ENCODE data around the gene GAB2.
"Not testable (repeated sequence)": the region's sequence is repeated elsewhere in the genome, so short reads cannot be mapped to it uniquely, and the experiment has no call there.

Gene GAB2, protein sequence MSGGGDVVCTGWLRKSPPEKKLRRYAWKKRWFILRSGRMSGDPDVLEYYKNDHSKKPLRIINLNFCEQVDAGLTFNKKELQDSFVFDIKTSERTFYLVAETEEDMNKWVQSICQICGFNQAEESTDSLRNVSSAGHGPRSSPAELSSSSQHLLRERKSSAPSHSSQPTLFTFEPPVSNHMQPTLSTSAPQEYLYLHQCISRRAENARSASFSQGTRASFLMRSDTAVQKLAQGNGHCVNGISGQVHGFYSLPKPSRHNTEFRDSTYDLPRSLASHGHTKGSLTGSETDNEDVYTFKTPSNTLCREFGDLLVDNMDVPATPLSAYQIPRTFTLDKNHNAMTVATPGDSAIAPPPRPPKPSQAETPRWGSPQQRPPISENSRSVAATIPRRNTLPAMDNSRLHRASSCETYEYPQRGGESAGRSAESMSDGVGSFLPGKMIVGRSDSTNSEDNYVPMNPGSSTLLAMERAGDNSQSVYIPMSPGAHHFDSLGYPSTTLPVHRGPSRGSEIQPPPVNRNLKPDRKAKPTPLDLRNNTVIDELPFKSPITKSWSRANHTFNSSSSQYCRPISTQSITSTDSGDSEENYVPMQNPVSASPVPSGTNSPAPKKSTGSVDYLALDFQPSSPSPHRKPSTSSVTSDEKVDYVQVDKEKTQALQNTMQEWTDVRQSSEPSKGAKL

DNA sequence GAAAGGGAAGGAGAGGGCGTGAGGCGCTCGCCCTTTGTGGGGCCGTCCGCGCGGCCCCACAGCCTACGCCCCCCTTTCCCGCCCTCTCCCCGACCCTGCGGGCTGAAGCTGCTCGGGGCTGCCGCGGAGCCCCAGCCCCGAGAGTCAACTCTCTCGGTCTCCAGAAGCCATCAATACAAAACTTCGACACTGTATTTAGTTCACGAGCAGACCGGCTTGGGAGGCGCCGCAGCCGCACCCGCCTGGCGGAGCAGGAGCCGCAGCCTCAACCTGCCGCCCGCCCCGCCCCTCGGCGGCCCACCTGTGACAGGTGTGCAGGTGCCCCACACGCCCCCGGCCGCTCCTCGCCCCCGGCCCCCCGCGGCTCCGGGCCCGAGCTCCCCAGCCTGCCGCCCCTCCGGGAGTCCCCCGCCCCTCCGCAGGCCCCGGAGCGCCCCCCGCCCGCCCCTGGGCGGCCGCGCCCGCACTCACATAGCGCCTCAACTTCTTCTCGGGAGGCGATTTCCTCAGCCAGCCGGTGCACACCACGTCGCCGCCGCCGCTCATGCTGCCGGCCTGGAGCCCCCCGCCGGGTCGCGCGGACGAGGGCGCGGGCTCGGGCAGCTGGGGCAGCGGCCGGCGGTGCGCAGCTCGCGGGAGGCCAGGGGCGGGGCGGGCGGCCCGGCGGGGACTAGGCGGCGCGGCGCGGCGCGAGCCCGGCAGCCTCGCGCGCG lies at the start of gene GAB2:
TSS of gene GAB2 (minus strand) at position 646 of the 713 bp plus-strand sequence. CDS start at position 546, 100 bp downstream.
- no peaks in the 10 kb centered on the region for H3K36me3 Mint-ChIP-seq (ENCODE audit: low read depth)
- peak within 1 kb of the TSS; percentile 84 for H3K4me3 Mint-ChIP-seq
- DNase-seq, result no peak
- peaks cover 32% of the 10 kb centered on the region for H3K4me1 Mint-ChIP-seq (ENCODE audit: low read depth)
- peak within 1 kb of the TSS; percentile 81 for H3K27ac Mint-ChIP-seq
- H3K27me3 Mint-ChIP-seq, result peaks cover 48% of the 10 kb centered on the region
- H3K9me3 Mint-ChIP-seq, result no peaks in the 10 kb centered on the region

DNA sequence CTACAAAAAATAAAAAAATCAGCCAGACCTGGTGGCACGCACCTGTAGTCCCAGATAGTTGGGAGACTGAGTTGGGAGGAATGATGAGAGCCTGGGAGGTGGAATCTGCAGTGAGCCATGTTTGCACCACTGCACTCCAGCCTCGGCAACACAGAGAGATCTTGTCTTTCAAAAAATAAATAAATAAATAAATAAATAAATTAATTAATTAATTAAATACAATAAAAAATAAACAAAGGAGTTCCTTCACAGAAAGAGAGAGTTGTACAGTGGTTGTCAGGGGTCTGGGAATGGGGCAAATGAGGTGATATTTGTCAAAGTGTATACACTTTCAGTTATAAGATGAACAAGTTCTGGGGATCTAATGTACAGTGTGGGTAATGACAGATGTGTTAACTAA lies 49.8 kb upstream of the GAB2 start:
- Mint-ChIP-seq H3K27me3 (no peaks in the 10 kb centered on the region), H3K9me3 (no peaks in the 10 kb centered on the region), H3K4me3 (no peak overlapping the region), H3K36me3 (ENCODE audit: low read depth) (peaks cover 44% of the 10 kb centered on the region), H3K27ac (no peak overlapping the region), H3K4me1 (ENCODE audit: low read depth) (peaks cover 24% of the 10 kb centered on the region)
- DNase-seq, result no peak

DNA sequence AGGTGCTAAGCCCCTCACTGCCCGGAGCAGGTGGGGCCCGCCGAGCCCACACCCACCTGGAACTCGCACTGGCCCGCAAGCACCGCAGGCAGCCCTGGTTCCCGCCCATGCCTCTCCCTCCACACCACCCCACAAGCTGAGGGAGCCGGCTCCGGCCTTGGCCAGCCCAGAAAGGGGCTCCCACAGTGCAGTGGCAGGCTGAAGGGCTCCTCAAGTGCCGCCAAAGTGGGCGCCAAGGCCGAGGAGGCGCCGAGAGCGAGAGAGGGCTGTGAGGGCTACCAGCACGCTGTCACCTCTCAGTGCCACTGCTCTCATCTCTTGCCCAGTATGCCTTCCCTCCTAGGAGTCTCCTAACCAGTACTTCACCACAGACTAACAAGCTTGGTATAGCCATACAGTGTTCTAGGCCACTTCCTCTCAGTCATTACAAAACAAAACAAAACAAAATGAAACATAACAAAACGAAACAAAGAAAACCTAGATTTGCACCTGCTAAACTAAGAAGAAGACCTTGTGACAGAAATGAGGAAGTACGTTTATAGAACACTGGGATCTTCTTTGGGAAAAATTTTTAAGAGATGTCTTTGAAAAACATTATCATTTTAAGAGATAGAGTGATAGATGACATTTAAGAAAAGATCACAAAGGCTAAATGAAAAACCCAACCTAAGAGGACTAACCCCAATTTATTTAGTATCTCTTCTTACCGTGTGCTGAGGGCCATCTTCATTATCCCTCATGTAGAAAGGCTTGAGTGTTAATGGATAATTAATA lies 47.7 kb upstream of the GAB2 start:
- Mint-ChIP-seq H3K27me3 (no peaks in the 10 kb centered on the region), H3K9me3 (no peaks in the 10 kb centered on the region), H3K4me1 (ENCODE audit: low read depth) (peaks cover 27% of the 10 kb centered on the region), H3K27ac (peak overlapping the region; percentile 84), H3K4me3 (peak overlapping the region; percentile 34), H3K36me3 (ENCODE audit: low read depth) (peaks cover 53% of the 10 kb centered on the region)
- DNase-seq, result peak; percentile 47

DNA sequence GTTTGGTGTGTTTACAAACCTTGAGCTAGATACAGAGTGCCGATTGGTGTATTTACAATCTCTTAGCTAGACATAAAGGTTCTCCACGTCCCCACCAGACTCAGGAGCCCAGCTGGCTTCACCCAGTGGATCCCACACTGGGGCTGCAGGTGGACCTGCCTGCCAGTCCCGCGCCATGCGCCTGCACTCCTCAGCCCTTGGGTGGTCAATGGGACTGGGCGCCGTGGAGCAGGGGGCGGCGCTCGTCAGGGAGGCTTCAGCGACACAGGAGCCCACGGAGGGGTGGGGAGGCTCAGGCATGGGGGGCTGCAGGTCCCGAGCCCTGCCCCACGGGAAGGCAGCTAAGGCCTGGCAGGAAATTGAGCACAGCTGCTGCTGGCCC lies 47.2 kb upstream of the GAB2 start:
- DNase-seq, H3K4me3 Mint-ChIP-seq, H3K27me3 Mint-ChIP-seq, H3K9me3 Mint-ChIP-seq: not testable (repeated sequence)
- Mint-ChIP-seq H3K36me3 (ENCODE audit: low read depth) (peaks cover 58% of the 10 kb centered on the region), H3K27ac (peak overlapping the region; percentile 58), H3K4me1 (ENCODE audit: low read depth) (peaks cover 29% of the 10 kb centered on the region)

- no peak overlapping the region for H3K27ac Mint-ChIP-seq
- H3K4me3 Mint-ChIP-seq, result no peak overlapping the region
- H3K9me3 Mint-ChIP-seq, result no peaks in the 10 kb centered on the region
- H3K36me3 Mint-ChIP-seq (ENCODE audit: low read depth), result peaks cover 79% of the 10 kb centered on the region
- no peak for DNase-seq
- H3K4me1 Mint-ChIP-seq (ENCODE audit: low read depth), result peaks cover 22% of the 10 kb centered on the region
- no peaks in the 10 kb centered on the region for H3K27me3 Mint-ChIP-seq
Observed at GRCh38 chr11:78460471-78460870, 42.9 kb upstream of the GAB2 start.

GRCh38 chr11:78459738-78460137 lies 42.1 kb upstream of the GAB2 start:
- peaks cover 76% of the 10 kb centered on the region for H3K36me3 Mint-ChIP-seq (ENCODE audit: low read depth)
- H3K9me3 Mint-ChIP-seq, result no peaks in the 10 kb centered on the region
- peaks cover 17% of the 10 kb centered on the region for H3K4me1 Mint-ChIP-seq (ENCODE audit: low read depth)
- DNase-seq, result no peak
- H3K4me3 Mint-ChIP-seq, result no peak overlapping the region
- no peaks in the 10 kb centered on the region for H3K27me3 Mint-ChIP-seq
- no peak overlapping the region for H3K27ac Mint-ChIP-seq

DNA sequence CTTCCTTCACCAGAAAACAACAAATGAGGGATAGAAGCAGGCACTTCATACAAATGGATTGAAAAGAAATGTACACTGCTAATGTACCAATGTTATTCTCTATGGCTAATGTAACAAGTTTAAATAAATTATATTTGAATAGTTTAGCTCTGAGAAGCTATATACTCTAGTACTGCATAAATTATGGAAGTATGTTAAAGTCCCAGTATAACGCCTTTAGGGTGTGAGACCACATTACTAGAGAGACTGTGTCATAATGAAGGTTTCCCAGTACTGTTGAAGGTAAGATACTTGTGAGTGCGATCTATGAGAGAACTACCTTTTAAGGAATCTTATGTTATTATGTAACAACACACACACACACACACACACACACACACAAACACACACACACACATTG lies 39.8 kb upstream of the GAB2 start:
- Mint-ChIP-seq H3K4me3 (no peak overlapping the region), H3K9me3 (no peaks in the 10 kb centered on the region), H3K36me3 (ENCODE audit: low read depth) (peaks cover 70% of the 10 kb centered on the region), H3K4me1 (ENCODE audit: low read depth) (peaks cover 13% of the 10 kb centered on the region), H3K27ac (no peak overlapping the region), H3K27me3 (no peaks in the 10 kb centered on the region)
- DNase-seq, result no peak

- no peak for DNase-seq
- Mint-ChIP-seq H3K4me3 (no peak overlapping the region), H3K27me3 (no peaks in the 10 kb centered on the region), H3K4me1 (ENCODE audit: low read depth) (peaks cover 9% of the 10 kb centered on the region), H3K27ac (no peak overlapping the region), H3K36me3 (ENCODE audit: low read depth) (peaks cover 39% of the 10 kb centered on the region), H3K9me3 (no peaks in the 10 kb centered on the region)
Observed at GRCh38 chr11:78453140-78453935, 35.7 kb upstream of the GAB2 start.

DNA sequence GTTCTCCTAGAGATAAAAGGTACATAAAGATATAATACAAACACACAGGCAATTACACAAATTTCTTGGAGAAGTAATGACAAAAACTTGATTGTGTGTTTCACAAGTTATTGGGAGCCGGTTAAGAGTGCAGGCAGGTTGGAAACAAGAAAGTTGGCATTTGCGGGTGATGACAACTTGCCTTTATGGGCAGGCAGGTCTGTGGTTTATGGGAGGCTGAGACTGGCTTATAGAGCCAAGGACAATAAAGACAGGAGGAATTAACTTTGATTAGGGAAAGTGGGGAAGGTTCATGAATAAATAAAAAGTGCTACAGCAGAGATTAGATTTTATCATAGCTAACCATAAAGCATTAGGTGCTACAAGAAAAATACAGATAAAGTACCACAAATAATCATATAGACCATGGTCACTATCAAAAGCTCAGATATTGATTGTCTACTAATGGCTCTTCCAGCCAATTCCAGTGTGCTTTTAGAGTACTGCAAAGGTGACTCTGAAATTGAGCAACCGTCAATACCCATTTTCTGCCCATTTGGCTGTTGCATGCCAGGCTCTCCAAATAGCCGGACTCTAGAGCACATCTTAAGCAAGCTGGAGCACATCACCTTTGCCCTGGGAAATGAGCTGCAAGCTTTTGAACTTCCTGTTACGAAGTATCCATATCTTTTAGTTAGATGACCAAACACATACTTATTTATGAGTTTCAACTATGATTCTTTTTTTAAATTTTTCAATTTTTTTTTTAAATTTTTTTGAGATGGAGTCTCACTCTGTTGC lies 33.9 kb upstream of the GAB2 start:
- peaks cover 9% of the 10 kb centered on the region for H3K4me1 Mint-ChIP-seq (ENCODE audit: low read depth)

DNA sequence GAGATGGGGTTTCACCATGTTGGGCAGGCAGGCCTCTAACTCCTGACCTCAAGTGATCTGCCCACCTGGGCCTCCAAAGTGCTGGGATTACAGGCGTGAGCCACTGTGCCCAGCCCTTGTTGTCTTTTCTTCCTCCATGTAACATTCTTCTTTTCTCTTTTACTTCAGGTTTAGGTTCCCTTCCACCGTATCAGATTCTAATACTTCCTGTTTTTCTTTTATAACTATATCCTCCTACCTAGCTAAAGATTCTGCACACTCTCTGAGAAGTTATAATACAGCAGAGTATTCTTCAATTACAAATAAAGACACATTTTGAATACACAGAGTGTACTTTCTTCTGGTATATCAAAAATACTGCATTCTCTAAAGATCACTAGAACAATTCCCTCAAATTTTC lies 33.2 kb upstream of the GAB2 start:
- H3K4me1 Mint-ChIP-seq (ENCODE audit: low read depth), result peaks cover 9% of the 10 kb centered on the region
- H3K9me3 Mint-ChIP-seq, result no peaks in the 10 kb centered on the region
- no peak for DNase-seq
- no peak overlapping the region for H3K4me3 Mint-ChIP-seq
- no peaks in the 10 kb centered on the region for H3K27me3 Mint-ChIP-seq
- no peak overlapping the region for H3K27ac Mint-ChIP-seq
- H3K36me3 Mint-ChIP-seq (ENCODE audit: low read depth), result peaks cover 20% of the 10 kb centered on the region

More for the DNA sequence above, 33.9 kb upstream of the GAB2 start:
- H3K27me3 Mint-ChIP-seq, result no peaks in the 10 kb centered on the region
- H3K36me3 Mint-ChIP-seq (ENCODE audit: low read depth), result peaks cover 26% of the 10 kb centered on the region
- no peak for DNase-seq
- H3K9me3 Mint-ChIP-seq, result no peaks in the 10 kb centered on the region
- no peak overlapping the region for H3K4me3 Mint-ChIP-seq
- no peak overlapping the region for H3K27ac Mint-ChIP-seq

GRCh38 chr11:78449866-78450265 lies 32.2 kb upstream of the GAB2 start:
- DNase-seq, result no peak
- H3K36me3 Mint-ChIP-seq (ENCODE audit: low read depth), result peaks cover 15% of the 10 kb centered on the region
- H3K27ac Mint-ChIP-seq, result no peak overlapping the region
- peaks cover 9% of the 10 kb centered on the region for H3K4me1 Mint-ChIP-seq (ENCODE audit: low read depth)
- no peaks in the 10 kb centered on the region for H3K9me3 Mint-ChIP-seq
- H3K4me3 Mint-ChIP-seq, result no peak overlapping the region
- H3K27me3 Mint-ChIP-seq, result no peaks in the 10 kb centered on the region

GRCh38 chr11:78446210-78446609 lies 28.6 kb upstream of the GAB2 start:
- Mint-ChIP-seq H3K27me3 (no peaks in the 10 kb centered on the region), H3K9me3 (no peaks in the 10 kb centered on the region), H3K36me3 (ENCODE audit: low read depth) (peaks cover 30% of the 10 kb centered on the region), H3K27ac (no peak overlapping the region), H3K4me1 (ENCODE audit: low read depth) (no peaks in the 10 kb centered on the region), H3K4me3 (no peak overlapping the region)
- DNase-seq, result no peak

GRCh38 chr11:78444726-78445125 lies 27.1 kb upstream of the GAB2 start:
- Mint-ChIP-seq H3K36me3 (ENCODE audit: low read depth) (peaks cover 31% of the 10 kb centered on the region), H3K4me3 (no peak overlapping the region), H3K27ac (no peak overlapping the region), H3K9me3 (no peaks in the 10 kb centered on the region), H3K4me1 (ENCODE audit: low read depth) (no peaks in the 10 kb centered on the region), H3K27me3 (no peaks in the 10 kb centered on the region)
- no peak for DNase-seq
